Smooth muscle cell (in vitro differentiated cells): ENCODE results near the gene PLEKHM3. TPM values are rescaled to one million over a fixed set of nuclear protein-coding genes. Genes with fewer than 3 reads are reported as not detected.

Experiments
- DNase-seq: peaks from one replicate; lab custom pipeline; 2025; ENCODE audit not compliant: unreplicated experiment; lab: John Stamatoyannopoulos, UW
- H2AFZ ChIP-seq: fragments of 200-600 bp; sonication (generic); 2 replicates; pipeline ENCODE4 v1.6.0; 2016; ENCODE audit warnings: antibody characterized with exemption, low read depth, mild to moderate bottlenecking
- H3F3A ChIP-seq: fragments of 200-600 bp; sonication (generic); 2 replicates; pipeline ENCODE4 v1.6.0; 2017; ENCODE audit warnings: antibody characterized with exemption, low read depth
- H3K27ac ChIP-seq: fragments of 200-600 bp; sonication (generic); 2 replicates; pipeline ENCODE4 v1.5.1; 2016; ENCODE audit warnings: low read depth, mild to moderate bottlenecking
- H3K27me3 ChIP-seq: fragments of 200-600 bp; sonication (generic); 2 replicates; pipeline ENCODE4 v1.6.1; 2016; ENCODE audit warnings: low read depth, mild to moderate bottlenecking
- H3K36me3 ChIP-seq: fragments of 200-600 bp; sonication (generic); 2 replicates; pipeline ENCODE4 v1.5.1; 2016; ENCODE audit warnings: low read depth
- H3K4me1 ChIP-seq: fragments of 200-600 bp; sonication (generic); 2 replicates; pipeline ENCODE4 v1.5.1; 2016; ENCODE audit warnings: low read depth
- H3K4me2 ChIP-seq: fragments of 200-600 bp; sonication (generic); 2 replicates; pipeline ENCODE4 v1.6.0; 2016; ENCODE audit warnings: mild to moderate bottlenecking
- H3K4me3 ChIP-seq: fragments of 200-600 bp; sonication (generic); 2 replicates; pipeline ENCODE4 v1.5.1; 2016; ENCODE audit warnings: mild to moderate bottlenecking
- H3K79me2 ChIP-seq: fragments of 200-600 bp; sonication (generic); 2 replicates; pipeline ENCODE4 v1.6.0; 2016; ENCODE audit warnings: low read depth, mild to moderate bottlenecking
- H3K9ac ChIP-seq: fragments of 200-600 bp; sonication (generic); 2 replicates; pipeline ENCODE4 v1.6.0; 2016; ENCODE audit warnings: low read depth
- H3K9me3 ChIP-seq: fragments of 200-600 bp; sonication (generic); replicated peaks from 2 replicates; pipeline ENCODE4 v1.5.1; 2016; ENCODE audit warnings: low read depth
- H4K20me1 ChIP-seq: fragments of 200-600 bp; sonication (generic); 2 replicates; pipeline ENCODE4 v1.6.0; 2016; ENCODE audit warnings: low read depth
- CTCF ChIP-seq: fragments of 200-600 bp; sonication (generic); IDR thresholded peaks from 2 replicates; pipeline ENCODE4 v1.5.1; 2017; ENCODE audit warnings: borderline replicate concordance, mild to moderate bottlenecking, antibody characterized with exemption; ENCODE audit not compliant: insufficient read depth, poor library complexity, severe bottlenecking
- WGBS: methylation state at CpG from one replicate; pipeline ENCODE4 v1.1.7; 2016; ENCODE audit warnings: low lambda C conversion rate; 5-methylcytosine and 5-hydroxymethylcytosine counted together
- polyA plus RNA-seq: library from polyadenylated mRNA; unstranded; fragments of >200 nt; fragmentation: Nextera tagmentation; extraction: Ambion mirVana; gene quantifications from 2 replicates; pipeline ENCODE4 v1.2.1, GENCODE V29; 2016
- total RNA-seq: library from RNA; depleted of rRNA; stranded (reverse); fragments of >200 nt; gene quantifications from 2 replicates; pipeline ENCODE4 v1.2.3, GENCODE V29; 2014

Gene PLEKHM3
- total and polyA plus RNA-seq, 2 experiments from 2014 or later: 3.8 to 10.3 TPM

GRCh38 chr2:207819021-207819797, 206.1 kb downstream of the PLEKHM3 start:
- Histone ChIP-seq H3K79me2 (no peaks in the 10 kb centered on the region), H4K20me1 (no peaks in the 10 kb centered on the region), H3K36me3 (no peaks in the 10 kb centered on the region), H2AFZ (no peak overlapping the region), H3K27me3 (no peaks in the 10 kb centered on the region), H3F3A (no peaks in the 10 kb centered on the region), H3K4me3 (no peak overlapping the region), H3K4me1 (peaks cover 14% of the 10 kb centered on the region), H3K27ac (no peak overlapping the region), H3K4me2 (no peak overlapping the region), H3K9me3 (no peaks in the 10 kb centered on the region), H3K9ac (no peak overlapping the region)
- WGBS: 92% methylated on average over 10 of the region's 10 CpGs
- no peak for DNase-seq
- no peak for TF ChIP-seq CTCF

GRCh38 chr2:207816546-207816945, 208.8 kb downstream of the PLEKHM3 start:
- no peaks in the 10 kb centered on the region for H3K79me2 ChIP-seq
- no peak overlapping the region for H2AFZ ChIP-seq
- no peaks in the 10 kb centered on the region for H3K27me3 ChIP-seq
- H3K27ac ChIP-seq: no peak overlapping the region
- H3K4me3 ChIP-seq: no peak overlapping the region
- H3K4me2 ChIP-seq: no peak overlapping the region
- no peak overlapping the region for H3K9ac ChIP-seq
- H3K36me3 ChIP-seq: no peaks in the 10 kb centered on the region
- TF ChIP-seq CTCF: no peak
- WGBS: 90% methylated on average over 5 of the region's 5 CpGs
- H3K9me3 ChIP-seq: no peaks in the 10 kb centered on the region
- no peak for DNase-seq
- peaks cover 29% of the 10 kb centered on the region for H3K4me1 ChIP-seq
- no peaks in the 10 kb centered on the region for H3F3A ChIP-seq
- no peaks in the 10 kb centered on the region for H4K20me1 ChIP-seq

GRCh38 chr2:207815254-207815653, 210.1 kb downstream of the PLEKHM3 start:
- Histone ChIP-seq H3K27ac (no peak overlapping the region), H3K4me1 (peaks cover 42% of the 10 kb centered on the region), H2AFZ (no peak overlapping the region), H3F3A (no peaks in the 10 kb centered on the region), H3K4me3 (no peak overlapping the region), H3K4me2 (no peak overlapping the region), H4K20me1 (no peaks in the 10 kb centered on the region), H3K36me3 (no peaks in the 10 kb centered on the region), H3K9ac (no peak overlapping the region), H3K79me2 (no peaks in the 10 kb centered on the region), H3K27me3 (no peaks in the 10 kb centered on the region), H3K9me3 (no peaks in the 10 kb centered on the region)
- no peak for DNase-seq
- WGBS: 88% methylated on average over 3 of the region's 3 CpGs
- TF ChIP-seq CTCF: no peak

- Histone ChIP-seq H3K27ac (no peak overlapping the region), H3K4me2 (no peak overlapping the region), H3K4me1 (peaks cover 40% of the 10 kb centered on the region), H3K9me3 (no peaks in the 10 kb centered on the region), H3K36me3 (no peaks in the 10 kb centered on the region), H2AFZ (no peak overlapping the region), H3K79me2 (no peaks in the 10 kb centered on the region), H3K4me3 (no peak overlapping the region), H3K27me3 (no peaks in the 10 kb centered on the region), H3F3A (no peaks in the 10 kb centered on the region), H4K20me1 (no peaks in the 10 kb centered on the region), H3K9ac (no peak overlapping the region)
- TF ChIP-seq CTCF: no peak
- no peak for DNase-seq
- WGBS: 89% methylated on average over 6 of the region's 6 CpGs
These were observed 211.4 kb downstream of the PLEKHM3 start for GRCh38 chr2:207813942-207814341.
